Astrocyte (in vitro differentiated cells and primary cell): ENCODE measurements around the gene MSI1.

ENCODE experiments used
- CTCF ChIP-seq: IDR thresholded peaks from 2 replicates; pipeline ENCODE4 v1.5.1; 2011; ENCODE audit warnings: low read depth, mild to moderate bottlenecking, inconsistent platforms, low read length, moderate library complexity; ENCODE audit not compliant: insufficient read depth
- EZH2 ChIP-seq: IDR thresholded peaks from 2 replicates; pipeline ENCODE4 v1.6.1; 2012; ENCODE audit warnings: mild to moderate bottlenecking, low read length, inconsistent platforms; ENCODE audit not compliant: insufficient read depth

- TF ChIP-seq CTCF (no peak), EZH2 (no peak)
These were observed 8.1 kb upstream of the MSI1 start for GRCh38 chr12:120376934-120377572.
